Activated CD4-positive, alpha-beta T cell treated with anti-CD3 and anti-CD28 coated beads for 48 hours (primary cell): ENCODE data around the gene KIR2DL3.
"Not testable (repeated sequence)": the region's sequence is repeated elsewhere in the genome, so short reads cannot be mapped to it uniquely, and the experiment has no call there.

Source experiments
- DNase-seq: peaks from one replicate; pipeline ENCODE4 v3.0.0-alpha.2; 2020

KIR2DL3 gene

GRCh38 chr19:54744080-54744479 is 5.8 kb downstream of the KIR2DL3 start:
- not testable (repeated sequence) for DNase-seq

DNA sequence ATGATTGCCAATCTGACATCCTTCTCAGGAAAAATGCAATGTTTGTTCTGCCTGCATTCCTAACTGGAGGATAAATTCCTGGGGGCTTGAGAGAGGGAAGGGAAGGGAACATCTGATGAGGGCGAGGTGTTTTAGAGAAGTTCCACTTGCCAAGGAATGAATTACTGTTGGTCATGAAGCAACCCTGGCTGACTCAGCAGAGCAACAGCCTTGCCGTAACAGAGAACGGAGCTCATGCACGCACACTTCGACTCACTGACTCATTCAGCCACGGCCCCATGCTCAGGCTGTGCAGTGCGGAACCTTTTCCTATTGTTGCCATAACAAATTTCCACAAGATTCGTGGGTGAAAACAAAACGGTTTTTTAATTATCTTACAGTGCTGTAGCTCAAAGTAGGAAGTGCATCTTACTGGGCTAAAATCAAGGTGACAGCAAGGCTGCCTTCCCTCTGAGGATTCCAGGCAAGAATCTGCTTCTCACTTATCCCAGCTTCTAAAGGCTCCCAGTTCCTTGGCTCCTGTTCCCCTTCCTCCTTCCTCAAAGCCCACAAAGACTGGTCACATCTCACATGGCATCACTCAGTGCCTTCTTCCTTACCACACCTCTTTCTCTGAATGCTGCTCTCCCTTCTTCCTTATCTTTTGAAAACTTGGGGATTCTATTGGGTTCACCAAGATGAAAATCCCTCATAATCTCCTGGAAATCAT is 9.5 kb downstream of the KIR2DL3 start:
- DNase-seq: not testable (repeated sequence)

GRCh38 chr19:54750276-54750675 is 12.0 kb downstream of the KIR2DL3 start:
- DNase-seq: not testable (repeated sequence)

DNA sequence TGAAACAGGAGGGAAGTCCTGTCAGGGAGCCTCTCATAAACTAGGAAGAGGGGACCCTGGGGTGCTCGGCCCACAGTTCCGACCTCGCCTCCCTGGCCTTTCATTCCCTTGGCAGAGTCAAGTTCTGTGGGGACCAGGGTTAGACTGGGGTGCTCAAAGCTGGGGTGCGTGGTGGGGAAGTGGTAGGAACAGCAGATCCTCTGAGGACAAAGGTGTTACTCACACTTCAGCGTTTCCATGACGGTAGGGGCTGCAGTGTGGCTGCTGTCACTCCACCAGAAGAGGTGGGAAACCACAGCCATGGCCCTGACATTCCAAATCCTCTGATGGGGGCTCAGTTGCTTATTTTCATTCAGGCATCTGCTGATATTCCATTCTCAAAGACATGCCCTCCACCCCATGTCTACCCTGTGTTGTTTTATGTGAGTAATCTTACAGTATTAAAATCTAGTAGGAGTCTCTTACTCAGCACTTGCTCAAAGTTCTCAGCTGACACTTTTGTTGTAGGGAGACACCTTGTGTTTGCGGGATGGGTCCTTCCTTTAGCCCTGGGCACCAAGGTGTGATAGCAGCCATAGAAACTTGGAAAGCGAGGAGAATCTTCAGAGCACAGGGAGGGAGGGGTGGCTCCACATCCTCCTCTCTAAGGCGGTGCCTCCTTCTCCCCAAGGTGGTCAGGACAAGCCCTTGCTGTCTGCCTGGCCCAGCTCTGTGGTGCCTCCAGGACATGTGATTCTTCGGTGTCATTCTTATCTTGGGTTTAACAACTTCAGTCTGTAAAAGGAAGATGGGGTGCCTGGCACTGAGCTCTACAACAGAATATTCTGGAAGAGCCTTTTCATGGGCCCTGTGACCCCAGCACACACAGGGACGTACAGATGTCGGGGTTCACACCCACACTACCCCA is 18.1 kb downstream of the KIR2DL3 start:
- DNase-seq: not testable (repeated sequence)

DNA sequence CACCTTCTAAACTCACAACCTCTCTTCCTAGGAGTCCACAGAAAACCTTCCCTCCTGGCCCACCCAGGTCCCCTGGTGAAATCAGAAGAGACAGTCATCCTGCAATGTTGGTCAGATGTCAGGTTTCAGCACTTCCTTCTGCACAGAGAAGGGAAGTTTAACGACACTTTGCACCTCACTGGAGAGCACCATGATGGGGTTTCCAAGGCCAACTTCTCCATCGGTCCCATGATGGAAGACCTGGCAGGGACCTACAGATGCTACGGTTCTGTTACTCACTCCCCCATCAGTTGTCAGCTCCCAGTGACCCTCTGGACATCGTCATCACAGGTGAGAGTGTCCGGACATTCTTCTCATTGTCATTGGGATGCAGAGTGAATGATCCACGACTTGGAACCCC is 20.3 kb downstream of the KIR2DL3 start:
- not testable (repeated sequence) for DNase-seq

DNA sequence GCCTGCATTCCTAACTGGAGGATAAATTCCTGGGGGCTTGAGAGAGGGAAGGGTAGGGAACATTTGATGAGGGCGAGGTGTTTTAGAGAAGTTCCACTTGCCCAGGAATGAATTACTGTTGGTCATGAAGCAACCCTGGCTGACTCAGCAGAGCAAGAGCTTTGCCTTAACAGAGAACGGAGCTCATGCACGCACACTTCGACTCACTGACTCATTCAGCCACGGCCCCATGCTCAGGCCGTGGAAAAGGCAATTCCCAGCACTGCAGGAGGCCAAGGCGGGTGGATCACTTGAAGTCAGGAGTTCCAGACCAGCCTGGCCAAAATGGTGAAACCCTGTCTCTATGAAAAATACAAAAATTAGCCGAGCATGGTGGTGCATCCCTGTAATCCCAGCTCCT is 25.9 kb downstream of the KIR2DL3 start:
- not testable (repeated sequence) for DNase-seq

DNA sequence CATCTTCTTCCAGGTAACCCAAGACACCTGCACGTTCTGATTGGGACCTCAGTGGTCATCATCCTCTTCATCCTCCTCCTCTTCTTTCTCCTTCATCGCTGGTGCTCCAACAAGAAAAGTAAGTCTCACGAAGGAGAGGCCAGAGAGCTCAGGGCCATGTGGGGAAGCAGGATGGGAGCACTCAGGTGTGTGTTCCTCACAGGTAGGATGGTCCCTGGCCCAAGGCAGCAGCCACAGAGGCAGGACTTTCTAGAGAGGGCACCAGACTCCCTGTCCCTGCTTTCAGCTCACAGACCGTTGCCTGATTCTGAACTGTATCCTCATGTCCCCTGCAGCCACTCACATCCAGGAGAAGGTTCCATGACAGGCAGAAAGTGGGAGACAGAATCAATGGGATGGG is 28.2 kb downstream of the KIR2DL3 start:
- not testable (repeated sequence) for DNase-seq

DNA sequence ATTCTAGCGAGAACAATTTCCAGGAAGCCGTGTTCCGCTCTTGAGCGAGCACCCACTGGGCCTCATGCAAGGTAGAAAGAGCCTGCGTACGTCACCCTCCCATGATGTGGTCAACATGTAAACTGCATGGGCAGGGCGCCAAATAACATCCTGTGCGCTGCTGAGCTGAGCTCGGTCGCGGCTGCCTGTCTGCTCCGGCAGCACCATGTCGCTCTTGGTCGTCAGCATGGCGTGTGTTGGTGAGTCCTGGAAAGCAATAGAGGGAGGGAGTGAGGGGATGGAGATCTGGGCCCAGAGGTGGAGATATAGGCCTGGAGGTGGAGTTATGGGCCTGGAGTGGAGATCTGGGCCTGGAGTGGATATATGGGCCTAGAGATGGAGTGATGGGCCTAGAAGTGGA is 31.3 kb downstream of the KIR2DL3 start, which contains the start of gene KIR2DL1:
Gene KIR2DL1, plus strand, starts transcription at position 148 of the 400 bp plus-strand sequence. Its CDS starts 58 bp downstream, at position 206.
- not testable (repeated sequence) for DNase-seq

GRCh38 chr19:54770511-54770910 is 32.2 kb downstream of the KIR2DL3 start:
- not testable (repeated sequence) for DNase-seq

- not testable (repeated sequence) for DNase-seq
Observed at GRCh38 chr19:54771018-54771960, 33.0 kb downstream of the KIR2DL3 start.

DNA sequence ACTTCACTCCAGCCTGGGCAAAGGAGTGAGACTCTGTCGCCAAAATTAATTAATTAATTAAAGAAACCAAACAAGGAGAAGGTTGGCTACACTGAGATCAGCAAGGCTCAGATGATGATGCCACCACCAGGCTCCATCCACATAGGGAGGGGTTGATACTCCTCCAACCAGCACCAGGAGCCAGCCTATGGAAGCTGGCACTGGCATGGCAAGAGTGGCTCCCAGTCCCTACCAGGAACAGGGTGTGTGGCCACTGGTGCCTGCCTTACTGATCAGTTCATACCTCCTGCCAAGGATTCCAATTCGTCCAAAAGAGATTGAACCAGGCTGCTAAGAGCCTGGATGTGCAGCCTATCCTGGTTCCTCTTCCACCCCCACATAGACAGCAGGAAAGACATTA is 34.4 kb downstream of the KIR2DL3 start:
- DNase-seq: not testable (repeated sequence)

DNA sequence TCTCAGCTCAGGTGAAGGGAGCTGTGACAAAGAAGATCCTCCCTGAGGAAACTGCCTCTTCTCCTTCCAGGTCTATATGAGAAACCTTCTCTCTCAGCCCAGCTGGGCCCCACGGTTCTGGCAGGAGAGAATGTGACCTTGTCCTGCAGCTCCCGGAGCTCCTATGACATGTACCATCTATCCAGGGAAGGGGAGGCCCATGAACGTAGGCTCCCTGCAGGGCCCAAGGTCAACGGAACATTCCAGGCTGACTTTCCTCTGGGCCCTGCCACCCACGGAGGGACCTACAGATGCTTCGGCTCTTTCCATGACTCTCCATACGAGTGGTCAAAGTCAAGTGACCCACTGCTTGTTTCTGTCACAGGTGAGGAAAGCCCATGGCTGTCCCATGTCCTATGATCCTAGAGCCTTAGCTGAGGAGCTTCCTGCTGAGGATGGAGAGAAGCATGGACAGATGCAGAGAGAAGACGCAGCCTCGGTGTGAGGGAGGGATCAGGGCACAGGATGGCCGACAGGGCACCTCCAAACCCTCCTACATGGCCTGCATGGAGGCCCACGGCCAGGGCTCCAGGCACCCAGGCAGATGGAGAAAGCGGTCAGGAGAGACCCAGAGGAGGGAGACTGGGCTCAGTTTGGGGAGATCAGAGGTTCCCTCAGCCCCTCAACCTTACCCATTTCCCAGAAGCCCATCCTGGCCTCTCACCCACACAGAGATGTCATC is 36.9 kb downstream of the KIR2DL3 start:
- not testable (repeated sequence) for DNase-seq

DNA sequence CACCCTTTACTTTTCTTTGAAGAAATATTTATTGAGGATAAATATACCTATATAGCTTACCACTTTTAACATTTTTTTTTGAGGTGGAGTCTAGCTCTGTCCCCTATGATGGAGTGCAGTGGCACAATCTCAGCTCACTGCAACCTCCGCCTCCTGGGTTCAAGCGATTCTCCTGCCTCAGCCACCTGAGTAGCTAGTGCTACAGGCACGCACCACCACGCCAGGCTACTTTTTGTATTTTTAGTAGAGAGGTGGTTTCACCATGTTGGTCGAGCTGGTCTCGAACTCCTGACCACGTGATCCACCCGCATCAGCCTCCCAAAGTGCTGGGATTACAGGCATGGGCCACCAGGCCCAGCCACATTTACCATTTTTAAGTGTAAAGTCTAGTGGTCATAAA is 37.5 kb downstream of the KIR2DL3 start:
- not testable (repeated sequence) for DNase-seq

DNA sequence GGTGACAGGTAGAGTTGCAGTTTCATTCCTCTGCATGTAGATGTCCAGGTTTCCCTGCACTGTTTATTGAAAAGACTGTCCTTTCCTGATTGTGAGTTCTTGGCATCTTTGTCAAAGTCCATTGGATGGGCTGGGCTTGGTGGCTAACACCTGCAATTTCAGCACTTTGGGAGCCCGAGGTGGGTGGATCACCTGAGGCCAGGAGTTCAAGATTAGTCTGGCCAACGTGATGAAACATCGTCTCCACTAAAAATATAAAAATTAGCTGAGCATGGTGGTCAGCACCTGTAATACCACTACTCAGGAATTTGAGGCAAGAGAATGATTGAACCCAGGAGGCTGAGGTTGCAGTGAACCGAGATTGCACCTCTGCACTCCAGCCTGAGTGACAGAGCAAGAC is 39.5 kb downstream of the KIR2DL3 start:
- not testable (repeated sequence) for DNase-seq

GRCh38 chr19:54778896-54779295 is 40.6 kb downstream of the KIR2DL3 start:
- not testable (repeated sequence) for DNase-seq

GRCh38 chr19:54782916-54783315 is 44.6 kb downstream of the KIR2DL3 start:
- not testable (repeated sequence) for DNase-seq

DNA sequence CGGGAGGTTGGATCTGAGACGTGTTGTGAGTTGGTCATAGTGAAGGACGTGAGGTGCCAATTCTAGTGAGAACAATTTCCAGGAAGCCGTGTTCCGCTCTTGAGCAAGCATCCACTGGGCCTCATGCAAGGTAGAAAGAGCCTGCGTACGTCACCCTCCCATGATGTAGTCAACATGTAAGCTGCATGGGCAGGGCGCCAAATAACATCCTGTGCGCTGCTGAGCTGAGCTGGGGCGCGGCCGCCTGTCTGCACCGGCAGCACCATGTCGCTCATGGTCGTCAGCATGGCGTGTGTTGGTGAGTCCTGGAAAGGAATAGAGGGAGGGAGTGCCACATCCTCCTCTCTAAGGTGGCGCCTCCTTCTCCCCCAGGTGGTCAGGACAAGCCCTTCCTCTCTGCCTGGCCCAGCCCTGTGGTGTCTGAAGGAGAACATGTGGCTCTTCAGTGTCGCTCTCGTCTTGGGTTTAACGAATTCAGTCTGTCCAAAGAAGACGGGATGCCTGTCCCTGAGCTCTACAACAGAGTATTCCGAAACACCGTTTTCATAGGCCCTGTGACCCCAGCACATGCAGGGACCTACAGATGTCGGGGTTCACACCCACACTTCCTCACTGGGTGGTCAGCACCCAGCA is 47.9 kb downstream of the KIR2DL3 start:
- not testable (repeated sequence) for DNase-seq

- DNase-seq: not testable (repeated sequence)
Observed at GRCh38 chr19:54788154-54788553, 49.8 kb downstream of the KIR2DL3 start.

GRCh38 chr19:54790711-54791110 is 52.4 kb downstream of the KIR2DL3 start:
- no peak for DNase-seq

GRCh38 chr19:54791476-54791875 is 53.2 kb downstream of the KIR2DL3 start:
- DNase-seq: no peak

- DNase-seq: no peak
Observed at GRCh38 chr19:54792814-54793213, 54.5 kb downstream of the KIR2DL3 start.
